DND-41 (cell line): Measurements from ENCODE around the gene DEFB113.

Source experiments
- ATAC-seq: fragments of 200-7000 bp; cut with Tn5 transposase; 3 replicates; pipeline ENCODE4 v1.9.1; 2021; ENCODE audit warnings: low read depth; ENCODE audit not compliant: insufficient read depth
- DNase-seq: peaks from one replicate; pipeline ENCODE4 v3.0.0-alpha.2; 2020
- H2AFZ ChIP-seq: 2 replicates; pipeline ENCODE4 v1.6.0; 2012; ENCODE audit warnings: low read depth, low read length
- H3K27ac ChIP-seq: 2 replicates; pipeline ENCODE4 v1.5.1; 2012; ENCODE audit warnings: low read length, inconsistent platforms
- H3K27me3 ChIP-seq: fragments of 200-600 bp; sonication (generic); 2 replicates; pipeline ENCODE4 v1.6.0; 2012; ENCODE audit warnings: low read length, mild to moderate bottlenecking, inconsistent platforms; ENCODE audit not compliant: insufficient read depth, poor library complexity
- H3K36me3 ChIP-seq: 2 replicates; pipeline ENCODE4 v1.5.1; 2012; ENCODE audit warnings: low read length, inconsistent platforms; ENCODE audit not compliant: insufficient read depth
- H3K4me1 ChIP-seq: 2 replicates; pipeline ENCODE4 v1.5.1; 2012; ENCODE audit warnings: mild to moderate bottlenecking, low read length; ENCODE audit not compliant: insufficient read depth
- H3K4me2 ChIP-seq: 2 replicates; pipeline ENCODE4 v1.6.0; 2012; ENCODE audit warnings: mild to moderate bottlenecking, moderate library complexity, low read length, inconsistent platforms; ENCODE audit not compliant: insufficient read depth
- H3K4me3 ChIP-seq, 2 experiments: fragments of 200-600 bp in 1 of 2; shearing (Covaris generic) in 1 of 2; 2 replicates each; pipeline ENCODE4 v1.5.1; 2012 to 2016; ENCODE audit warnings: inconsistent platforms in 2 of 2, low read length in 2 of 2, mild to moderate bottlenecking in 2 of 2, low read depth in 1 of 2, moderate library complexity in 1 of 2
- H3K79me2 ChIP-seq: 2 replicates; pipeline ENCODE4 v1.6.0; 2012; ENCODE audit warnings: low read length, inconsistent platforms; ENCODE audit not compliant: insufficient read depth
- H3K9ac ChIP-seq: 2 replicates; pipeline ENCODE4 v1.6.0; 2012; ENCODE audit warnings: low read depth, mild to moderate bottlenecking, inconsistent platforms, low read length, moderate library complexity
- H3K9me3 ChIP-seq: 2 replicates; pipeline ENCODE4 v1.5.1; 2012; ENCODE audit warnings: low read length, moderate library complexity, mild to moderate bottlenecking, inconsistent platforms; ENCODE audit not compliant: insufficient read depth, severe bottlenecking
- H4K20me1 ChIP-seq: 2 replicates; pipeline ENCODE4 v1.6.0; 2012; ENCODE audit warnings: low read length; ENCODE audit not compliant: insufficient read depth
- EZH2 ChIP-seq: IDR thresholded peaks from 3 replicates; pipeline ENCODE4 v1.6.1; 2012; ENCODE audit warnings: borderline replicate concordance, low read depth, mild to moderate bottlenecking, moderate library complexity, low read length, inconsistent platforms; ENCODE audit not compliant: severe bottlenecking
- TF ChIP-seq, protein P1 (sequence below): IDR thresholded peaks from 2 replicates; pipeline ENCODE4 v1.5.1; 2012; ENCODE audit warnings: borderline replicate concordance, low read length, moderate library complexity, mild to moderate bottlenecking; ENCODE audit not compliant: poor library complexity, severe bottlenecking; ENCODE audit errors: extremely low read depth

DEFB113 gene

DNA sequence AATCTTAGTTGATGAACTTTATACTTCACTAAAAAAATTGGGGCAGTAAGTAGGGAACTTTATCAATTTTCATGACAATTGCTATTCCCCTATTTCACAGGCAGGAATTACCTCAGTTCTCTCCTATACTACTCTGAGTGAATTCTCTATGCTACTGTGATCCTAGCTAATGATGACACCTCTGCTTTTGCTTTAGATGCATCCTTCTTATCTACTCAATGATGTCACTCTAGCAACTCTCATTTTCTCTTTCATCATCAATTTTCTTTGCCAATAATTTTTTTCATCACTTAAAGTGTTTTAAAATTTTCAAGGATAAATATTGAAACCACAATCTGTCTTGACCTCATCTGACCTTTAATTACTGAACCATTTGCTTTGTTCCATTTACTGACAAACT, 13.6 kb downstream of the DEFB113 start:
- no peaks in the 10 kb centered on the region for H4K20me1 ChIP-seq
- no peak overlapping the region for H3K27ac ChIP-seq
- TF ChIP-seq EZH2, result no peak
- TF ChIP-seq, protein P1, sequence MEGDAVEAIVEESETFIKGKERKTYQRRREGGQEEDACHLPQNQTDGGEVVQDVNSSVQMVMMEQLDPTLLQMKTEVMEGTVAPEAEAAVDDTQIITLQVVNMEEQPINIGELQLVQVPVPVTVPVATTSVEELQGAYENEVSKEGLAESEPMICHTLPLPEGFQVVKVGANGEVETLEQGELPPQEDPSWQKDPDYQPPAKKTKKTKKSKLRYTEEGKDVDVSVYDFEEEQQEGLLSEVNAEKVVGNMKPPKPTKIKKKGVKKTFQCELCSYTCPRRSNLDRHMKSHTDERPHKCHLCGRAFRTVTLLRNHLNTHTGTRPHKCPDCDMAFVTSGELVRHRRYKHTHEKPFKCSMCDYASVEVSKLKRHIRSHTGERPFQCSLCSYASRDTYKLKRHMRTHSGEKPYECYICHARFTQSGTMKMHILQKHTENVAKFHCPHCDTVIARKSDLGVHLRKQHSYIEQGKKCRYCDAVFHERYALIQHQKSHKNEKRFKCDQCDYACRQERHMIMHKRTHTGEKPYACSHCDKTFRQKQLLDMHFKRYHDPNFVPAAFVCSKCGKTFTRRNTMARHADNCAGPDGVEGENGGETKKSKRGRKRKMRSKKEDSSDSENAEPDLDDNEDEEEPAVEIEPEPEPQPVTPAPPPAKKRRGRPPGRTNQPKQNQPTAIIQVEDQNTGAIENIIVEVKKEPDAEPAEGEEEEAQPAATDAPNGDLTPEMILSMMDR, result no peak
- no peaks in the 10 kb centered on the region for H3K4me1 ChIP-seq
- H3K79me2 ChIP-seq, result no peaks in the 10 kb centered on the region
- H3K36me3 ChIP-seq, result no peaks in the 10 kb centered on the region
- no peak for ATAC-seq
- no peak for DNase-seq
- no peak overlapping the region for H3K9ac ChIP-seq
- H3K4me3 ChIP-seq, result no peak overlapping the region
- H3K27me3 ChIP-seq, result no peaks in the 10 kb centered on the region
- no peak overlapping the region for H2AFZ ChIP-seq
- H3K4me2 ChIP-seq, result no peak overlapping the region
- H3K9me3 ChIP-seq, result no peaks in the 10 kb centered on the region

DNA sequence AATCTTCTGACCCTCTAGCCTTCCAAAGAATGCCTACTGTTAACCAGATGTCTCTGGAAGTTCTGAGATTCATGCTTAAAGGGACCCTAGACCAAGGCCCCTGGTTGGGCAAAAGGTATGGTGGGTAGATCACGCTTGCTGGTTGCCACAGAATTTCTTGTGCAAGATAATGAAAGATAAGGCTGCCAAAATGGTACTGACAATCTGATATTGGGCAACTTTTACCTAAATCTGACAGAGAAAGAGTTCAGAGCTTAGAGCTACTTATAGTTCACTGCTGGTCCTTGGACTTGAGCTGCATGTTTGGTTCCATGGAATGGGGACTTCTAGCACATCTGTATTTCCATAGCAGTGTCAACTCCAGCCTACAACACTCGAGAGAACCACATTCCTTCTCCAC, 17.5 kb downstream of the DEFB113 start:
- no peak overlapping the region for H3K9ac ChIP-seq
- no peaks in the 10 kb centered on the region for H3K9me3 ChIP-seq
- no peak overlapping the region for H2AFZ ChIP-seq
- no peaks in the 10 kb centered on the region for H3K27me3 ChIP-seq
- H3K36me3 ChIP-seq, result no peaks in the 10 kb centered on the region
- H3K27ac ChIP-seq, result no peak overlapping the region
- ATAC-seq (no peak), DNase-seq (no peak)
- H4K20me1 ChIP-seq, result no peaks in the 10 kb centered on the region
- no peak overlapping the region for H3K4me2 ChIP-seq
- no peaks in the 10 kb centered on the region for H3K79me2 ChIP-seq
- H3K4me1 ChIP-seq, result no peaks in the 10 kb centered on the region
- no peak overlapping the region for H3K4me3 ChIP-seq
- TF ChIP-seq EZH2, result no peak
- TF ChIP-seq, protein P1, result no peak

DNA sequence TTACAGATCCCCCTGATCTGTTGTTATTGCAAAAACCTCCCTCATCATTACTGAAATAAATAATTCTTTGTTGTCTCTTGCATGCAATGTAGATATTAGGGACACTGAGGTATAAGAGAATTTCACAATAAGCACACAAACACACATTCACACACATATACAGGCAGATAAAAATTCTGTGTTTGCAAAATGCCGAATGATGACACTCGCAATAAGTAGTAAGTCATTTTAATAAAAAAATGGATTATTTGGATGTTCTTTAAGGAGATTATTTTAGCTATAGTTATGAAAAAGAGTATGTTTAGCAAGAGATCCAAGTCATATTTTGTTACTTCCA, 19.0 kb downstream of the DEFB113 start:
- no peak overlapping the region for H3K4me2 ChIP-seq

More for the DNA sequence above, 19.0 kb downstream of the DEFB113 start:
- Histone ChIP-seq H3K36me3 (no peaks in the 10 kb centered on the region), H3K4me1 (no peaks in the 10 kb centered on the region), H3K4me3 (no peak overlapping the region), H3K79me2 (no peaks in the 10 kb centered on the region), H3K27ac (no peak overlapping the region), H2AFZ (no peak overlapping the region), H3K9ac (no peak overlapping the region), H4K20me1 (no peaks in the 10 kb centered on the region), H3K9me3 (no peaks in the 10 kb centered on the region), H3K27me3 (no peaks in the 10 kb centered on the region)
- TF ChIP-seq, protein P1, result no peak
- TF ChIP-seq EZH2, result no peak
- DNase-seq, result no peak
- no peak for ATAC-seq
